Endothelial cell of umbilical vein (primary cell): ENCODE data around the gene VCAN. TPM values are rescaled to one million over a fixed set of nuclear protein-coding genes. Genes with fewer than 3 reads are reported as not detected.

ENCODE experiments used
- BruUV-seq: library from RNA; stranded (reverse); fragments of 400-500 nt; replicated peaks from 2 replicates; lab custom pipeline; 2021; lab: Mats Ljungman, UMichigan
- CTCF ChIA-PET: fragments of 300-600, 350-600 bp; sonication (Branson Sonifier 250); formaldehyde crosslinking; loops from one replicate; lab custom pipeline; 2021; ENCODE audit warnings: antibody characterized with exemption, inconsistent platforms; lab: Charles Lee
- POLR2A ChIA-PET: fragments of 300-600, 350-600 bp; sonication (Branson Sonifier 250); formaldehyde crosslinking; loops from one replicate; lab custom pipeline; 2021; ENCODE audit warnings: antibody characterized with exemption, inconsistent platforms; lab: Charles Lee
- DNase-seq: peaks from one replicate; pipeline ENCODE4 v3.0.0-alpha.2; 2011; ENCODE audit warnings: low read depth, low spot score
- FAIRE-seq: peaks from 2 replicates; lab custom pipeline; 2011; peaks lifted over from hg19 to GRCh38; lab: Jason Lieb, UNC
- H2AFZ ChIP-seq: 2 replicates; pipeline ENCODE4 v1.6.0; 2012; ENCODE audit warnings: low read depth, low read length, control low read depth, inconsistent platforms
- H3K27ac ChIP-seq: 2 replicates; pipeline ENCODE4 v1.5.1; 2011; ENCODE audit warnings: low read depth, mild to moderate bottlenecking, control low read depth, low read length, moderate library complexity; ENCODE audit not compliant: insufficient read depth
- H3K27me3 ChIP-seq, 2 experiments: 2 replicates each; pipeline versions ENCODE4 v1.6.0 to v1.6.1; 2011; ENCODE audit warnings: low read length in 2 of 2, mixed read lengths in 1 of 2; ENCODE audit not compliant: control insufficient read depth in 2 of 2, insufficient read depth in 2 of 2
- H3K36me3 ChIP-seq, 2 experiments: 2 replicates in 1 of 2; 3 replicates in 1 of 2; pipeline ENCODE4 v1.5.1; 2011; ENCODE audit warnings: low read length in 2 of 2, mild to moderate bottlenecking in 1 of 2, moderate library complexity in 1 of 2; ENCODE audit not compliant: control insufficient read depth in 2 of 2, insufficient read depth in 2 of 2; ENCODE audit errors: extremely low read depth in 1 of 2
- H3K4me1 ChIP-seq: 3 replicates; pipeline ENCODE4 v1.5.1; 2011; ENCODE audit warnings: mild to moderate bottlenecking, low read length; ENCODE audit not compliant: control insufficient read depth, insufficient read depth; ENCODE audit errors: extremely low read depth
- H3K4me2 ChIP-seq: 2 replicates; pipeline ENCODE4 v1.6.1; 2011; ENCODE audit warnings: low read length, control low read depth, mixed read lengths; ENCODE audit not compliant: insufficient read depth
- H3K4me3 ChIP-seq, 3 experiments: fragments of 200-600 bp in 1 of 3; sonication (generic), shearing (Covaris generic) in 1 of 3; replicated peaks in 1 of 3; 2 replicates each; pipeline ENCODE4 v1.5.1; 2011 to 2016; ENCODE audit warnings: control low read depth in 3 of 3, low read length in 3 of 3, mild to moderate bottlenecking in 2 of 3, inconsistent platforms in 1 of 3, low read depth in 1 of 3, moderate library complexity in 1 of 3; ENCODE audit not compliant: insufficient read depth in 1 of 3
- H3K79me2 ChIP-seq: 2 replicates; pipeline ENCODE4 v1.6.0; 2012; ENCODE audit warnings: low read length, inconsistent platforms; ENCODE audit not compliant: control insufficient read depth, insufficient read depth
- H3K9ac ChIP-seq: replicated peaks from 2 replicates; pipeline ENCODE3; 2011; ENCODE audit warnings: low read length, control low read depth; ENCODE audit not compliant: insufficient read depth; ENCODE audit errors: extremely low read depth
- H3K9me1 ChIP-seq: replicated peaks from 3 replicates; pipeline ENCODE4 v1.6.0; 2011; ENCODE audit warnings: mild to moderate bottlenecking, low read length; ENCODE audit not compliant: control insufficient read depth, insufficient read depth; ENCODE audit errors: extremely low read depth
- H3K9me3 ChIP-seq: replicated peaks from 2 replicates; pipeline ENCODE4 v1.5.1; 2012; ENCODE audit warnings: low read length, inconsistent platforms; ENCODE audit not compliant: control insufficient read depth, insufficient read depth
- H4K20me1 ChIP-seq: replicated peaks from 2 replicates; pipeline ENCODE3; 2011; ENCODE audit warnings: mild to moderate bottlenecking, low read length; ENCODE audit not compliant: control insufficient read depth, insufficient read depth; ENCODE audit errors: extremely low read depth
- CTCF ChIP-seq, 2 donors: IDR thresholded peaks; 1 replicate in 1 of 2; 2 replicates in 1 of 2; pipeline ENCODE4 v1.5.1; 2011; ENCODE audit warnings: low read length in 2 of 2, mild to moderate bottlenecking in 2 of 2, moderate library complexity in 2 of 2, control low read depth in 1 of 2, inconsistent platforms in 1 of 2, low read depth in 1 of 2; ENCODE audit not compliant: insufficient read depth in 1 of 2; ENCODE audit errors: extremely low read depth in 1 of 2
- EZH2 ChIP-seq: IDR thresholded peaks from 2 replicates; pipeline ENCODE4 v1.6.1; 2012; ENCODE audit warnings: borderline replicate concordance, low read depth, mild to moderate bottlenecking, moderate library complexity, low read length, inconsistent platforms; ENCODE audit not compliant: severe bottlenecking
- FOS ChIP-seq: IDR thresholded peaks from 2 replicates; pipeline ENCODE4 v1.6.1; 2011; ENCODE audit warnings: mild to moderate bottlenecking, low read length, moderate library complexity, borderline replicate concordance; ENCODE audit not compliant: insufficient read depth
- GATA2 ChIP-seq: IDR thresholded peaks from 2 replicates; pipeline ENCODE4 v1.7.0; 2011; ENCODE audit warnings: low read depth, mild to moderate bottlenecking, moderate library complexity, mixed read lengths, low read length; ENCODE audit not compliant: insufficient read length, insufficient read depth
- JUN ChIP-seq: IDR thresholded peaks from 2 replicates; pipeline ENCODE4 v1.6.1; 2011; ENCODE audit warnings: borderline replicate concordance, low read depth; ENCODE audit not compliant: insufficient read length, insufficient read depth
- MYC ChIP-seq: IDR thresholded peaks from one replicate; pipeline ENCODE4 v1.6.1; 2011; ENCODE audit warnings: mild to moderate bottlenecking, low read depth, low read length
- POLR2A ChIP-seq: IDR thresholded peaks from 2 replicates; pipeline ENCODE4 v1.6.1; 2012; ENCODE audit warnings: low read depth, mild to moderate bottlenecking, control low read depth, low read length
- POLR2AphosphoS5 ChIP-seq: IDR thresholded peaks from 2 replicates; pipeline ENCODE4 v1.6.1; 2012; ENCODE audit warnings: low read depth, mild to moderate bottlenecking, control low read depth, low read length, moderate library complexity; ENCODE audit not compliant: insufficient read depth
- dilution Hi-C: fragments of 300-500 bp; cut with MboI; formaldehyde crosslinking; loops from one replicate; pipeline ENCODE4 v1.15.0; 2019; ENCODE audit warnings: low sequenced_read_pairs; ENCODE audit not compliant: extremely low pct_ligation_motif_present
- intact Hi-C: fragments of 100-400 bp; cut with micrococcal nuclease; formaldehyde crosslinking; loops from one replicate; pipeline ENCODE4 v1.10.0; 2022
- polyA plus RNA-seq, 4 experiments: library from polyadenylated mRNA; depleted of rRNA in 3 of 4; stranded (reverse) in 3 of 4; unstranded in 1 of 4; fragments of >200 nt; gene quantifications; 2 replicates each; pipeline versions ENCODE4 v1.2.1 to v1.2.3, GENCODE V29; 2011 to 2012; ENCODE audit warnings: missing spikeins in 1 of 4
- total RNA-seq: library from RNA; stranded (reverse); gene quantifications from 2 replicates; pipeline ENCODE4 v1.2.3, GENCODE V29; 2021
- TF ChIP-seq, protein P1 (sequence below): IDR thresholded peaks from 2 replicates; pipeline ENCODE4 v1.6.1; 2011; ENCODE audit not compliant: insufficient read depth, insufficient read length

The VCAN gene
- total and polyA plus RNA-seq, 2 donors (not counting 3 experiments of a cell fraction or from before 2014, with no cell fraction given): 0.35 to 1.2 TPM

- POLR2A ChIA-PET: no interaction called here
- Histone ChIP-seq H3K36me3 (no peaks in the 10 kb centered on the region), H2AFZ (no peak overlapping the region), H3K4me2 (no peak overlapping the region), H4K20me1 (no peaks in the 10 kb centered on the region), H3K9me1 (no peaks in the 10 kb centered on the region), H3K79me2 (no peaks in the 10 kb centered on the region), H3K4me3 (no peak overlapping the region), H3K9me3 (no peaks in the 10 kb centered on the region), H3K4me1 (no peaks in the 10 kb centered on the region), H3K27ac (no peak overlapping the region), H3K27me3 (peaks cover 0 to 2% of the 10 kb centered on the region in 2 experiments), H3K9ac (no peak overlapping the region)
- no peak for DNase-seq
- TF ChIP-seq POLR2AphosphoS5 (no peak), CTCF (IDR thresholded peaks at IDR 0.05; ENCODE audit: extremely low read depth in 1 of 2, insufficient read depth in 1 of 2, low read depth in 1 of 2, low read length in 2 of 2) (no peak), EZH2 (no peak), JUN (no peak), GATA2 (no peak), MYC (no peak), POLR2A (no peak), FOS (no peak)
- TF ChIP-seq, protein P1, sequence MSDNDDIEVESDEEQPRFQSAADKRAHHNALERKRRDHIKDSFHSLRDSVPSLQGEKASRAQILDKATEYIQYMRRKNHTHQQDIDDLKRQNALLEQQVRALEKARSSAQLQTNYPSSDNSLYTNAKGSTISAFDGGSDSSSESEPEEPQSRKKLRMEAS: no peak
- CTCF ChIA-PET: interaction anchor here (1.7 kb wide), 1 partner anchor 11 kb away, joined by 4 read pairs; no protein-coding TSS in a partner anchor
- intact Hi-C loops (no loop called here), dilution Hi-C loops (no loop called here)
- no peak for FAIRE-seq
- no TSS peak for BruUV-seq
Measured at GRCh38 chr5:83441747-83442146, 29.8 kb upstream of the VCAN start.
